Osteocyte (in vitro differentiated cells): Measurements from ENCODE around the gene UGT1A10. TPM values are rescaled to one million over a fixed set of nuclear protein-coding genes. Genes with fewer than 3 reads are reported as not detected.

Source experiments
- DNase-seq: peaks from one replicate; pipeline ENCODE4 v3.0.0; 2021; ENCODE audit warnings: mixed read lengths; ENCODE audit not compliant: unreplicated experiment; ENCODE audit errors: extremely low spot score
- H3K27ac Mint-ChIP-seq: one replicate; pipeline ENCODE4 v1.8.0; 2021; ENCODE audit warnings: mild to moderate bottlenecking, mixed read lengths; ENCODE audit not compliant: unreplicated experiment
- H3K27me3 Mint-ChIP-seq: one replicate; pipeline ENCODE4 v1.8.0; 2021; ENCODE audit warnings: mixed read lengths; ENCODE audit not compliant: unreplicated experiment
- H3K36me3 Mint-ChIP-seq: one replicate; pipeline ENCODE4 v1.8.0; 2021; ENCODE audit warnings: mixed read lengths; ENCODE audit not compliant: unreplicated experiment
- H3K4me1 Mint-ChIP-seq: one replicate; pipeline ENCODE4 v1.8.0; 2021; ENCODE audit warnings: mixed read lengths; ENCODE audit not compliant: unreplicated experiment
- H3K4me3 Mint-ChIP-seq: one replicate; pipeline ENCODE4 v1.8.0; 2021; ENCODE audit warnings: mild to moderate bottlenecking, moderate library complexity, mixed read lengths; ENCODE audit not compliant: unreplicated experiment
- H3K9me3 Mint-ChIP-seq: one replicate; pipeline ENCODE4 v1.8.0; 2021; ENCODE audit warnings: mixed read lengths; ENCODE audit not compliant: unreplicated experiment
- CTCF ChIP-seq: fragments of 200-600 bp; sonication (generic); IDR thresholded peaks from 2 replicates; pipeline ENCODE4 v1.5.0; 2021; ENCODE audit warnings: antibody characterized with exemption, mild to moderate bottlenecking, moderate library complexity
- total RNA-seq: library from RNA; stranded (reverse); gene quantifications from 2 replicates; pipeline ENCODE4 v1.2.1, GENCODE V29; 2021

UGT1A10 gene
- total RNA-seq, 1 donor from 2014 or later = not detected

- Mint-ChIP-seq H3K4me1 (peaks cover 10% of the 10 kb centered on the region), H3K27me3 (peaks cover 16% of the 10 kb centered on the region), H3K9me3 (no peaks in the 10 kb centered on the region)
These were observed 175.5 kb downstream of the UGT1A10 start for GRCh38 chr2:233811732-233812131.

GRCh38 chr2:233813236-233814055 is 177.2 kb downstream of the UGT1A10 start:
- Mint-ChIP-seq H3K27ac (no peak overlapping the region), H3K36me3 (no peaks in the 10 kb centered on the region), H3K27me3 (peaks cover 18% of the 10 kb centered on the region), H3K9me3 (no peaks in the 10 kb centered on the region), H3K4me1 (peaks cover 21% of the 10 kb centered on the region), H3K4me3 (no peak overlapping the region)
- no peak for TF ChIP-seq CTCF
- no peak for DNase-seq

More at GRCh38 chr2:233811732-233812131, 175.5 kb downstream of the UGT1A10 start:
- H3K27ac Mint-ChIP-seq = no peak overlapping the region
- no peaks in the 10 kb centered on the region for H3K36me3 Mint-ChIP-seq
- H3K4me3 Mint-ChIP-seq = no peak overlapping the region
- no peak for TF ChIP-seq CTCF
- no peak for DNase-seq

GRCh38 chr2:233814056-233814835 is 178.0 kb downstream of the UGT1A10 start:
- Mint-ChIP-seq H3K27ac (no peak overlapping the region), H3K36me3 (no peaks in the 10 kb centered on the region), H3K27me3 (peaks cover 18% of the 10 kb centered on the region), H3K9me3 (no peaks in the 10 kb centered on the region), H3K4me1 (peaks cover 21% of the 10 kb centered on the region), H3K4me3 (no peak overlapping the region)
- no peak for TF ChIP-seq CTCF
- DNase-seq = no peak

- H3K4me3 Mint-ChIP-seq = no peak overlapping the region
- H3K9me3 Mint-ChIP-seq = no peaks in the 10 kb centered on the region
- TF ChIP-seq CTCF = no peak
- DNase-seq = no peak
- peaks cover 16% of the 10 kb centered on the region for H3K27me3 Mint-ChIP-seq
- peaks cover 21% of the 10 kb centered on the region for H3K4me1 Mint-ChIP-seq
- no peaks in the 10 kb centered on the region for H3K36me3 Mint-ChIP-seq
- H3K27ac Mint-ChIP-seq = peak overlapping the region; percentile 43
These were observed 179.6 kb downstream of the UGT1A10 start for GRCh38 chr2:233815861-233816260.

- DNase-seq = no peak
- Mint-ChIP-seq H3K9me3 (no peaks in the 10 kb centered on the region), H3K27me3 (peaks cover 14% of the 10 kb centered on the region), H3K27ac (peak overlapping the region; percentile 43), H3K36me3 (no peaks in the 10 kb centered on the region), H3K4me3 (no peak overlapping the region), H3K4me1 (peaks cover 21% of the 10 kb centered on the region)
- TF ChIP-seq CTCF = no peak
These were observed 180.1 kb downstream of the UGT1A10 start for GRCh38 chr2:233816334-233816733.
